D721Med (cell line): ENCODE data around the gene CRYBA2.

Source experiments
- DNase-seq: peaks from one replicate; pipeline ENCODE4 v3.0.0; 2011; ENCODE audit warnings: low spot score; ENCODE audit not compliant: insufficient read length
- FAIRE-seq: peaks from 2 replicates; lab custom pipeline; 2011; peaks lifted over from hg19 to GRCh38; lab: Jason Lieb, UNC
- CTCF ChIP-seq: IDR thresholded peaks from 2 replicates; pipeline ENCODE4 v1.5.1; 2012; ENCODE audit warnings: mild to moderate bottlenecking, control low read depth; ENCODE audit not compliant: insufficient read depth; ENCODE audit errors: missing control alignments

The CRYBA2 gene

GRCh38 chr2:219035942-219036341 lies 42.7 kb upstream of the CRYBA2 start:
- TF ChIP-seq CTCF: no peak
- no peak for DNase-seq
- FAIRE-seq: no peak

- no peak for TF ChIP-seq CTCF
- FAIRE-seq: no peak
- no peak for DNase-seq
Observed at GRCh38 chr2:219034823-219035222, 41.6 kb upstream of the CRYBA2 start.

GRCh38 chr2:219032051-219032745 lies 39.0 kb upstream of the CRYBA2 start:
- DNase-seq (no peak), FAIRE-seq (no peak)
- TF ChIP-seq CTCF: no peak

- no peak for TF ChIP-seq CTCF
- no peak for FAIRE-seq
- no peak for DNase-seq
Observed at GRCh38 chr2:219031005-219031738, 38.0 kb upstream of the CRYBA2 start.

GRCh38 chr2:219030177-219030940 lies 37.1 kb upstream of the CRYBA2 start:
- TF ChIP-seq CTCF: no peak
- no peak for DNase-seq
- FAIRE-seq: no peak

GRCh38 chr2:219029829-219030165 lies 36.6 kb upstream of the CRYBA2 start:
- DNase-seq (peak; percentile 58), FAIRE-seq (no peak)
- peak; percentile 89 for TF ChIP-seq CTCF
